ENCODE measurements around the gene DUS2.
"Not testable (repeated sequence)": the region's sequence is repeated elsewhere in the genome, so short reads cannot be mapped to it uniquely, and the experiment has no call there.

GRCh38 chr16:68109156-68109555, 86.1 kb downstream of the DUS2 start:
- TF ChIP-seq, protein P1, sequence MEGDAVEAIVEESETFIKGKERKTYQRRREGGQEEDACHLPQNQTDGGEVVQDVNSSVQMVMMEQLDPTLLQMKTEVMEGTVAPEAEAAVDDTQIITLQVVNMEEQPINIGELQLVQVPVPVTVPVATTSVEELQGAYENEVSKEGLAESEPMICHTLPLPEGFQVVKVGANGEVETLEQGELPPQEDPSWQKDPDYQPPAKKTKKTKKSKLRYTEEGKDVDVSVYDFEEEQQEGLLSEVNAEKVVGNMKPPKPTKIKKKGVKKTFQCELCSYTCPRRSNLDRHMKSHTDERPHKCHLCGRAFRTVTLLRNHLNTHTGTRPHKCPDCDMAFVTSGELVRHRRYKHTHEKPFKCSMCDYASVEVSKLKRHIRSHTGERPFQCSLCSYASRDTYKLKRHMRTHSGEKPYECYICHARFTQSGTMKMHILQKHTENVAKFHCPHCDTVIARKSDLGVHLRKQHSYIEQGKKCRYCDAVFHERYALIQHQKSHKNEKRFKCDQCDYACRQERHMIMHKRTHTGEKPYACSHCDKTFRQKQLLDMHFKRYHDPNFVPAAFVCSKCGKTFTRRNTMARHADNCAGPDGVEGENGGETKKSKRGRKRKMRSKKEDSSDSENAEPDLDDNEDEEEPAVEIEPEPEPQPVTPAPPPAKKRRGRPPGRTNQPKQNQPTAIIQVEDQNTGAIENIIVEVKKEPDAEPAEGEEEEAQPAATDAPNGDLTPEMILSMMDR (IDR thresholded peaks at IDR 0.05): not testable (repeated sequence)
- TF ChIP-seq EP300 (IDR thresholded peaks at IDR 0.05; ENCODE audit: low read depth); POLR2A (IDR thresholded peaks at IDR 0.05): not testable (repeated sequence)
